Activated CD4-positive, alpha-beta T cell treated with anti-CD3 and anti-CD28 coated beads, Interleukin-2, amount 10 ng/mL, durations not matched to agents 7 days and 5 days (primary cell): ENCODE data around the gene ZSWIM4. TPM values are rescaled to one million over a fixed set of nuclear protein-coding genes. Genes with fewer than 3 reads are reported as not detected.

Source experiments
- CTCF ChIA-PET: fragments of 350-600 bp; sonication (Branson Sonifier 250); formaldehyde crosslinking; loops from one replicate; lab custom pipeline; 2021; ENCODE audit warnings: antibody characterized with exemption; lab: Charles Lee
- POLR2A ChIA-PET: fragments of 350-600 bp; sonication (Branson Sonifier 250); formaldehyde crosslinking; loops from one replicate; lab custom pipeline; 2021; ENCODE audit warnings: antibody characterized with exemption; lab: Charles Lee
- DNase-seq: peaks from one replicate; pipeline ENCODE4 v3.0.0-alpha.2; 2020
- H3K27ac Mint-ChIP-seq: one replicate; pipeline ENCODE4 v1.8.0; 2021; ENCODE audit warnings: mild to moderate bottlenecking, moderate library complexity, mixed read lengths
- H3K27me3 Mint-ChIP-seq: one replicate; pipeline ENCODE4 v1.8.0; 2021; ENCODE audit warnings: mixed read lengths
- H3K36me3 Mint-ChIP-seq: one replicate; pipeline ENCODE4 v1.8.0; 2021; ENCODE audit warnings: low read depth, mixed read lengths
- H3K4me1 Mint-ChIP-seq: one replicate; pipeline ENCODE4 v1.8.0; 2021; ENCODE audit warnings: mixed read lengths
- H3K4me3 Mint-ChIP-seq: one replicate; pipeline ENCODE4 v1.8.0; 2021; ENCODE audit warnings: mild to moderate bottlenecking, moderate library complexity, mixed read lengths
- H3K9me3 Mint-ChIP-seq: one replicate; pipeline ENCODE4 v1.8.0; 2021; ENCODE audit warnings: mixed read lengths
- microRNA-seq: library from miRNA; unstranded; fragments of <30 nt; microRNA quantifications from one replicate; pipeline ENCODE4 v1.2.0, GENCODE V29; 2021; ENCODE audit warnings: borderline microRNAs expressed, borderline replicate concordance
- total RNA-seq, 2 experiments: library from RNA; stranded (reverse); gene quantifications; one replicate each; pipeline ENCODE4 v1.2.3, GENCODE V29; 2021

ZSWIM4 gene
- total RNA-seq, 2 experiments from 2014 or later = 6.0 to 6.2 TPM

- no peaks in the 10 kb centered on the region for H3K9me3 Mint-ChIP-seq
- ChIA-PET CTCF (interaction anchor here (0.6 to 8.2 kb wide), 24 partner anchors 9 to 467 kb away, joined by 3 to 67 read pairs (median 4); partner anchors contain the start of genes ASF1B, MISP3 and RFX1), POLR2A (no interaction called here)
- no peak overlapping the region for H3K4me3 Mint-ChIP-seq
- H3K27me3 Mint-ChIP-seq = no peaks in the 10 kb centered on the region
- peaks cover 44% of the 10 kb centered on the region for H3K4me1 Mint-ChIP-seq
- DNase-seq = no peak
- no peaks in the 10 kb centered on the region for H3K36me3 Mint-ChIP-seq
- H3K27ac Mint-ChIP-seq = peak overlapping the region; percentile 76
These were observed 86.0 kb downstream of the ZSWIM4 start for GRCh38 chr19:13881251-13881691.

Small RNA genes lying within 50 kb of the gene (microRNA-seq; reads per million reads assigned to microRNA genes)
- gene MIR181C (156 reads per million, percentile 75 among the genes with 10 or more reads in this experiment), gene MIR181D (55.0 reads per million, percentile 63 among the genes with 10 or more reads in this experiment)

Other genes with a start within 250 kb of the ZSWIM4 start
- 10 to 100 TPM; 46.2 to 46.6 TPM for gene MRI1, start 30.9 kb upstream of the ZSWIM4 start, total RNA-seq
- gene C19orf53, start 21.0 kb upstream of the ZSWIM4 start, total RNA-seq = 10 to 100 TPM; 91.3 to 92.5 TPM
- gene NANOS3, start 81.7 kb downstream of the ZSWIM4 start, total RNA-seq = under 1 TPM in 1 of 2 experiments, not detected in 1; 0.48 TPM
- gene BRME1, start 110.7 kb downstream of the ZSWIM4 start, total RNA-seq = 1 to 10 TPM; 6.3 to 8.0 TPM
- 10 to 100 TPM; 36.5 to 39.3 TPM for gene CC2D1A, start 110.8 kb downstream of the ZSWIM4 start, total RNA-seq
- under 1 TPM; 0.17 to 0.58 TPM for gene PODNL1, start 143.0 kb downstream of the ZSWIM4 start, total RNA-seq
- 10 to 100 TPM; 80.3 to 85.4 TPM for gene DCAF15, start 157.1 kb downstream of the ZSWIM4 start, total RNA-seq
- gene RFX1, start 210.9 kb downstream of the ZSWIM4 start, total RNA-seq = 10 to 100 TPM; 19.1 to 19.9 TPM
- not detected for gene RLN3, start 232.7 kb downstream of the ZSWIM4 start, total RNA-seq
- gene IL27RA, start 236.3 kb downstream of the ZSWIM4 start, total RNA-seq = 10 to 100 TPM; 66.5 to 70.3 TPM